Activated CD4-positive, alpha-beta T cell treated with anti-CD3 and anti-CD28 coated beads, Interleukin-2, amount 50 U/mL, for 48 hours (primary cell): ENCODE data around the gene DDR2.
"Not testable (repeated sequence)": the region's sequence is repeated elsewhere in the genome, so short reads cannot be mapped to it uniquely, and the experiment has no call there.

Source experiments
- DNase-seq, 2 experiments: peaks; one replicate each; pipeline ENCODE4 v3.0.0-alpha.2; 2020

Gene DDR2

GRCh38 chr1:162727493-162727892 lies 95.2 kb downstream of the DDR2 start:
- DNase-seq = not testable (repeated sequence)

GRCh38 chr1:162728573-162728972 lies 96.3 kb downstream of the DDR2 start:
- no peak for DNase-seq

GRCh38 chr1:162729195-162729774 lies 97.0 kb downstream of the DDR2 start:
- DNase-seq = not testable (repeated sequence)

- no peak for DNase-seq
Observed at GRCh38 chr1:162732094-162732493, 99.8 kb downstream of the DDR2 start.

- DNase-seq = no peak
Observed at GRCh38 chr1:162732566-162733335, 100.5 kb downstream of the DDR2 start.

GRCh38 chr1:162733336-162733590 lies 101.0 kb downstream of the DDR2 start:
- DNase-seq = no peak

GRCh38 chr1:162734047-162734446 lies 101.8 kb downstream of the DDR2 start:
- DNase-seq = no peak

- DNase-seq = no peak
Observed at GRCh38 chr1:162736184-162736583, 103.9 kb downstream of the DDR2 start.

- no peak for DNase-seq
Observed at GRCh38 chr1:162736633-162737067, 104.4 kb downstream of the DDR2 start.

- DNase-seq = no peak
Observed at GRCh38 chr1:162740755-162741154, 108.5 kb downstream of the DDR2 start.

- no peak for DNase-seq
Observed at GRCh38 chr1:162741574-162741973, 109.3 kb downstream of the DDR2 start.

- not testable (repeated sequence) for DNase-seq
Observed at GRCh38 chr1:162746264-162746942, 114.1 kb downstream of the DDR2 start.

- no peak for DNase-seq
Observed at GRCh38 chr1:162753001-162753658, 120.9 kb downstream of the DDR2 start.

GRCh38 chr1:162753998-162754585 lies 121.8 kb downstream of the DDR2 start:
- DNase-seq = no peak

GRCh38 chr1:162755306-162755705 lies 123.0 kb downstream of the DDR2 start:
- DNase-seq = no peak

GRCh38 chr1:162756523-162756922 lies 124.3 kb downstream of the DDR2 start:
- DNase-seq = no peak

- no peak for DNase-seq
Observed at GRCh38 chr1:162757476-162757875, 125.2 kb downstream of the DDR2 start.

GRCh38 chr1:162765788-162766187 lies 133.5 kb downstream of the DDR2 start:
- DNase-seq = no peak

- DNase-seq = no peak
Observed at GRCh38 chr1:162772571-162773154, 140.4 kb downstream of the DDR2 start.

- DNase-seq = no peak
Observed at GRCh38 chr1:162774007-162774406, 141.7 kb downstream of the DDR2 start.

- DNase-seq = no peak
Observed at GRCh38 chr1:162779043-162779442, 146.8 kb downstream of the DDR2 start.

GRCh38 chr1:162782671-162783070 lies 150.4 kb downstream of the DDR2 start:
- no peak for DNase-seq

GRCh38 chr1:162784926-162785325 lies 152.7 kb downstream of the DDR2 start:
- not testable (repeated sequence) for DNase-seq
